SK-N-SH (cell line): ENCODE measurements around the gene MTR. TPM values are rescaled to one million over a fixed set of nuclear protein-coding genes. Genes with fewer than 3 reads are reported as not detected.

Experiments
- CTCF ChIA-PET: fragments of 300-600, 350-600 bp; formaldehyde crosslinking; extraction: SDS; loops from one replicate; lab custom pipeline; 2021; lab: Yijun Ruan, JAX
- POLR2A ChIA-PET: fragments of 350-600 bp; sonication (Branson Sonifier 250); formaldehyde crosslinking; extraction: SDS; loops from one replicate; lab custom pipeline; 2020; ENCODE audit warnings: antibody characterized with exemption, inconsistent platforms; lab: Yijun Ruan, JAX
- DNase-seq: peaks from one replicate; pipeline ENCODE4 v3.0.0; 2012
- H2AFZ ChIP-seq: fragments of 200-600 bp; sonication (generic); 2 replicates; pipeline ENCODE4 v1.8.1; 2016; ENCODE audit warnings: antibody characterized with exemption, mild to moderate bottlenecking, low read depth
- H3F3A ChIP-seq: fragments of 200-600 bp; sonication (generic); replicated peaks from 2 replicates; pipeline ENCODE3; 2016; ENCODE audit warnings: antibody characterized with exemption, mild to moderate bottlenecking; ENCODE audit not compliant: insufficient read depth
- H3K27ac ChIP-seq, 2 experiments: fragments of 200-500 bp in 1 of 2; fragments of 200-600 bp in 1 of 2; sonication (Bioruptor generic) in 1 of 2; sonication (generic), shearing (Covaris generic) in 1 of 2; 2 replicates each; pipeline versions ENCODE4 v1.5.1 to v1.6.1; 2014 to 2016; ENCODE audit warnings: low read depth in 2 of 2, inconsistent platforms in 1 of 2, low read length in 1 of 2, mild to moderate bottlenecking in 1 of 2, mixed read lengths in 1 of 2
- H3K27me3 ChIP-seq: fragments of 200-600 bp; sonication (generic), shearing (Covaris generic); 2 replicates; pipeline ENCODE4 v1.6.1; 2016; ENCODE audit warnings: mixed run types; ENCODE audit not compliant: insufficient read depth
- H3K36me3 ChIP-seq, 2 experiments: fragments of 200-500 bp in 1 of 2; fragments of 200-600 bp in 1 of 2; sonication (Bioruptor generic) in 1 of 2; sonication (generic) in 1 of 2; replicated peaks in 1 of 2; 2 replicates each; pipeline versions ENCODE3 to v1.5.1; 2014 to 2016; ENCODE audit warnings: low read length in 1 of 2, mild to moderate bottlenecking in 1 of 2; ENCODE audit not compliant: insufficient read depth in 2 of 2, control insufficient read depth in 1 of 2
- H3K4me1 ChIP-seq, 2 experiments: fragments of 200-500 bp in 1 of 2; fragments of 200-600 bp in 1 of 2; sonication (Bioruptor generic) in 1 of 2; sonication (generic), shearing (Covaris generic) in 1 of 2; 2 replicates each; pipeline versions ENCODE4 v1.5.1 to v1.6.1; 2014 to 2016; ENCODE audit warnings: low read depth in 1 of 2, low read length in 1 of 2, mixed run types in 1 of 2; ENCODE audit not compliant: insufficient read depth in 2 of 2, control insufficient read depth in 1 of 2
- H3K4me2 ChIP-seq: fragments of 200-600 bp; sonication (generic), shearing (Covaris generic); 2 replicates; pipeline ENCODE4 v1.6.1; 2017; ENCODE audit warnings: mixed run types
- H3K4me3 ChIP-seq, 2 experiments: fragments of 200-500 bp in 1 of 2; fragments of 200-600 bp in 1 of 2; sonication (Bioruptor generic) in 1 of 2; sonication (generic), shearing (Covaris generic) in 1 of 2; 2 replicates each; pipeline versions ENCODE4 v1.5.1 to v1.8.1; 2014 to 2016; ENCODE audit warnings: low read depth in 2 of 2, inconsistent platforms in 1 of 2, low read length in 1 of 2, mild to moderate bottlenecking in 1 of 2, mixed read lengths in 1 of 2, moderate library complexity in 1 of 2
- H3K79me2 ChIP-seq: fragments of 200-600 bp; sonication (generic); 2 replicates; pipeline ENCODE4 v1.8.1; 2017; ENCODE audit warnings: mild to moderate bottlenecking; ENCODE audit not compliant: insufficient read depth
- H3K9ac ChIP-seq: fragments of 200-600 bp; sonication (generic); 2 replicates; pipeline ENCODE4 v1.6.1; 2017; ENCODE audit warnings: mixed run types
- H3K9me2 ChIP-seq: fragments of 200-600 bp; sonication (generic); 2 replicates; pipeline ENCODE4 v1.6.1; 2017; ENCODE audit warnings: mixed run types
- H3K9me3 ChIP-seq: fragments of 200-600 bp; sonication (generic); 2 replicates; pipeline ENCODE4 v1.6.1; 2017; ENCODE audit warnings: mixed run types, mild to moderate bottlenecking, moderate library complexity
- H4K20me1 ChIP-seq: fragments of 200-600 bp; sonication (generic); 2 replicates; pipeline ENCODE4 v1.6.1; 2017; ENCODE audit warnings: mild to moderate bottlenecking, mixed run types; ENCODE audit not compliant: insufficient read depth
- CHD2 ChIP-seq: fragments of 150-350 bp; IDR thresholded peaks from 2 replicates; pipeline ENCODE4 v1.6.1; 2018; ENCODE audit warnings: low read length; ENCODE audit not compliant: partially characterized antibody
- CTCF ChIP-seq: fragments of 200-600 bp; sonication (generic); IDR thresholded peaks from 2 replicates; pipeline ENCODE4 v1.6.1; 2017; ENCODE audit warnings: antibody characterized with exemption, mild to moderate bottlenecking, moderate library complexity
- ELF1 ChIP-seq: IDR thresholded peaks from 2 replicates; pipeline ENCODE4 v1.4.0; 2012
- EP300 ChIP-seq, 2 experiments: IDR thresholded peaks; 2 replicates each; pipeline versions ENCODE4 v1.4.0 to v1.6.1; 2012; ENCODE audit warnings: borderline replicate concordance in 1 of 2, low read depth in 1 of 2, low read length in 1 of 2
- EZH2phosphoT487 ChIP-seq: fragments of 200-600 bp; sonication (generic); IDR thresholded peaks from 2 replicates; pipeline ENCODE4 v1.6.1; 2017; ENCODE audit warnings: low read depth, mixed run types, mild to moderate bottlenecking, antibody characterized with exemption, moderate library complexity, borderline replicate concordance
- FOXJ3 ChIP-seq: sonication (generic); formaldehyde crosslinking; IDR thresholded peaks from 2 replicates; pipeline ENCODE4 v1.5.1; 2020; ENCODE audit warnings: mild to moderate bottlenecking, missing genetic modification reagents
- FOXM1 ChIP-seq: IDR thresholded peaks from 2 replicates; pipeline ENCODE4 v1.4.0; 2012; ENCODE audit warnings: low read depth, mild to moderate bottlenecking
- GABPA ChIP-seq: IDR thresholded peaks from 2 replicates; pipeline ENCODE4 v1.4.0; 2012; ENCODE audit warnings: low read depth, mild to moderate bottlenecking
- GATA2 ChIP-seq: sonication (generic); formaldehyde crosslinking; IDR thresholded peaks from 2 replicates; pipeline ENCODE4 v1.5.0; 2020; ENCODE audit warnings: mild to moderate bottlenecking, missing genetic modification reagents
- IRF3 ChIP-seq: fragments of 150-350 bp; IDR thresholded peaks from 2 replicates; pipeline ENCODE4 v1.6.1; 2016; ENCODE audit warnings: mild to moderate bottlenecking, low read depth, low read length
- JUND ChIP-seq: IDR thresholded peaks from 2 replicates; pipeline ENCODE4 v1.4.0; 2012
- MAX ChIP-seq: IDR thresholded peaks from 2 replicates; pipeline ENCODE4 v1.4.0; 2012; ENCODE audit warnings: low read depth
- MXI1 ChIP-seq: IDR thresholded peaks from 2 replicates; pipeline ENCODE4 v1.6.1; 2012; ENCODE audit warnings: mild to moderate bottlenecking, low read depth, low read length, improper control_type of control experiment
- NFIC ChIP-seq: IDR thresholded peaks from 2 replicates; pipeline ENCODE4 v1.4.0; 2012; ENCODE audit warnings: borderline replicate concordance
- NRF1 ChIP-seq: IDR thresholded peaks from 2 replicates; pipeline ENCODE4 v1.6.1; 2012; ENCODE audit warnings: low read depth, mild to moderate bottlenecking, low read length
- POLR2AphosphoS5 ChIP-seq: IDR thresholded peaks from 2 replicates; pipeline ENCODE4 v1.6.1; 2012; ENCODE audit warnings: low read depth, low read length
- RCOR1 ChIP-seq: fragments of 150-350 bp; IDR thresholded peaks from 2 replicates; pipeline ENCODE4 v1.6.1; 2017; ENCODE audit warnings: antibody characterized with exemption, low read length
- RFX5 ChIP-seq: IDR thresholded peaks from 2 replicates; pipeline ENCODE4 v1.6.1; 2012; ENCODE audit warnings: mild to moderate bottlenecking, improper control_type of control experiment, low read length
- RXRA ChIP-seq: IDR thresholded peaks from 2 replicates; pipeline ENCODE4 v1.4.0; 2012; ENCODE audit warnings: low read depth, mild to moderate bottlenecking, borderline replicate concordance
- SIN3A ChIP-seq: IDR thresholded peaks from 2 replicates; pipeline ENCODE4 v1.6.1; 2012; ENCODE audit warnings: low read depth, mild to moderate bottlenecking, low read length, moderate library complexity, borderline replicate concordance
- SMC3 ChIP-seq: IDR thresholded peaks from 2 replicates; pipeline ENCODE4 v1.6.1; 2012; ENCODE audit warnings: low read depth, low read length, improper control_type of control experiment
- TAF1 ChIP-seq: IDR thresholded peaks from 2 replicates; pipeline ENCODE4 v1.6.1; 2012; ENCODE audit warnings: low read depth, mild to moderate bottlenecking, low read length, moderate library complexity, borderline replicate concordance
- TCF12 ChIP-seq: IDR thresholded peaks from 2 replicates; pipeline ENCODE4 v1.4.0; 2012
- USF1 ChIP-seq: IDR thresholded peaks from 2 replicates; pipeline ENCODE4 v1.4.0; 2012; ENCODE audit warnings: low read depth, borderline replicate concordance
- USF2 ChIP-seq: fragments of 150-350 bp; IDR thresholded peaks from 2 replicates; pipeline ENCODE4 v1.6.1; 2017; ENCODE audit warnings: antibody characterized with exemption, low read length, low read depth, borderline replicate concordance
- ZBTB33 ChIP-seq: IDR thresholded peaks from 2 replicates; pipeline ENCODE4 v1.4.0; 2012; ENCODE audit warnings: low read depth, borderline replicate concordance
- WGBS: methylation state at CpG from one replicate; pipeline ENCODE4 v1.1.6; 2017; ENCODE audit warnings: low lambda C conversion rate; 5-methylcytosine and 5-hydroxymethylcytosine counted together
- polyA plus RNA-seq, 3 experiments: library from polyadenylated mRNA; depleted of rRNA; stranded (reverse); fragments of >200 nt; gene quantifications; 2 replicates each; pipeline ENCODE4 v1.2.3, GENCODE V29; 2012

The MTR gene
- polyA plus RNA-seq, 1 of the 3 experiments (the other 2 are of a cell fraction) = 5.4 TPM

- no peak overlapping the region for H2AFZ ChIP-seq
- WGBS = 40% methylated on average over 7 of the region's 7 CpGs
- POLR2A ChIA-PET = interaction anchor here (0.6 to 2.6 kb wide), 3 partner anchors 11 to 135 kb away, joined by 3 to 11 read pairs (median 4); partner anchors contain the start of genes MTR and RYR2
- TF ChIP-seq USF2 = no peak
- peak; percentile 76 for TF ChIP-seq FOXJ3 (CRISPR knock-in tag)
- no peak for TF ChIP-seq MAX
- no peak for TF ChIP-seq TAF1
- TF ChIP-seq RXRA = no peak
- TF ChIP-seq RCOR1 = peak; percentile 19; the same call in 1 of the 2 replicates
- TF ChIP-seq ELF1 = no peak
- peak in 1 of 2 experiments; percentile 85; a peak in 2 of 4 replicates for TF ChIP-seq EP300 (IDR thresholded peaks at IDR 0.05; ENCODE audit: borderline replicate concordance in 1 of 2, low read depth in 1 of 2, low read length in 1 of 2)
- TF ChIP-seq CHD2 = peak; percentile 56
- TF ChIP-seq CTCF = no peak
- no peak for TF ChIP-seq FOXM1
- no peak for TF ChIP-seq POLR2AphosphoS5
- no peak for TF ChIP-seq USF1
- TF ChIP-seq TCF12 = no peak
- no peak; the same call in 1 of the 2 replicates for TF ChIP-seq MXI1
- no peak for TF ChIP-seq EZH2phosphoT487
- no peak for TF ChIP-seq NRF1
- TF ChIP-seq SIN3A = no peak
- no peak for TF ChIP-seq JUND
- TF ChIP-seq GATA2 (CRISPR knock-in tag) = peak; percentile 95
- TF ChIP-seq ZBTB33 = no peak
- TF ChIP-seq RFX5 = no peak
- no peak for TF ChIP-seq SMC3
- no peak for TF ChIP-seq GABPA
- no peak for TF ChIP-seq NFIC
- TF ChIP-seq IRF3 = no peak
These were observed 112.1 kb downstream of the MTR start for GRCh38 chr1:236907205-236907604.

More at GRCh38 chr1:236907205-236907604, 112.1 kb downstream of the MTR start:
- Histone ChIP-seq H4K20me1 (no peaks in the 10 kb centered on the region), H3K9ac (no peak overlapping the region), H3K27me3 (no peaks in the 10 kb centered on the region), H3K9me3 (no peaks in the 10 kb centered on the region), H3K4me2 (no peak overlapping the region), H3K36me3 (peaks cover 0 to 2% of the 10 kb centered on the region in 2 experiments), H3K79me2 (no peaks in the 10 kb centered on the region), H3K4me3 (no peak overlapping the region), H3F3A (no peaks in the 10 kb centered on the region), H3K4me1 (peaks cover 0 to 14% of the 10 kb centered on the region in 2 experiments; a peak in 2 of 4 replicates), H3K27ac (peak overlapping the region in 1 of 2 experiments; percentile 93; a peak in 2 of 4 replicates), H3K9me2 (no peaks in the 10 kb centered on the region)
- CTCF ChIA-PET = interaction anchor here (0.9 to 1.6 kb wide), 4 partner anchors 12 to 479 kb away, joined by 3 to 7 read pairs (median 4); no protein-coding TSS in a partner anchor
- DNase-seq = peak; percentile 76
